ENCODE measurements around the gene REEP6.
"Not testable (repeated sequence)": the region's sequence is repeated elsewhere in the genome, so short reads cannot be mapped to it uniquely, and the experiment has no call there.

REEP6 gene

GRCh38 chr19:1492474-1493006 is 1.6 kb downstream of the REEP6 start:
- no peak for DNase-seq

GRCh38 chr19:1494115-1494815 is 3.3 kb downstream of the REEP6 start:
- DNase-seq, result no peak

- DNase-seq, result no peak
Observed at GRCh38 chr19:1495051-1495798, 4.2 kb downstream of the REEP6 start.

- no peak for DNase-seq
Observed at GRCh38 chr19:1495799-1496713, 5.1 kb downstream of the REEP6 start.

- DNase-seq, result no peak
Observed at GRCh38 chr19:1496714-1497577, 6.0 kb downstream of the REEP6 start.

GRCh38 chr19:1497578-1498235 is 6.7 kb downstream of the REEP6 start:
- DNase-seq, result no peak

GRCh38 chr19:1499231-1499630 is 8.2 kb downstream of the REEP6 start:
- DNase-seq, result not testable (repeated sequence)

GRCh38 chr19:1501200-1501595 is 10.2 kb downstream of the REEP6 start:
- DNase-seq, result no peak

GRCh38 chr19:1502433-1503088 is 11.6 kb downstream of the REEP6 start:
- no peak for DNase-seq

GRCh38 chr19:1503089-1503924 is 12.3 kb downstream of the REEP6 start:
- peak; percentile 64 for DNase-seq

- DNase-seq, result no peak
Observed at GRCh38 chr19:1503925-1504773, 13.2 kb downstream of the REEP6 start.

GRCh38 chr19:1505012-1505411 is 14.0 kb downstream of the REEP6 start:
- DNase-seq, result no peak

- no peak for DNase-seq
Observed at GRCh38 chr19:1505991-1506881, 15.3 kb downstream of the REEP6 start.

- no peak for DNase-seq
Observed at GRCh38 chr19:1507192-1507660, 16.2 kb downstream of the REEP6 start.

- peak; percentile 95 for DNase-seq
Observed at GRCh38 chr19:1507763-1508506, 17.0 kb downstream of the REEP6 start.

GRCh38 chr19:1508507-1508856 is 17.5 kb downstream of the REEP6 start:
- no peak for DNase-seq
